ENCODE data around the gene IFNW1. TPM values are rescaled to one million over a fixed set of nuclear protein-coding genes. Genes with fewer than 3 reads are reported as not detected.

The IFNW1 gene
- total RNA-seq, 1 experiment from 2014 or later, result not detected

GRCh38 chr9:21155501-21155900, 13.9 kb upstream of the IFNW1 start:
- intact Hi-C loops (cut with micrococcal nuclease; ENCODE audit: unreplicated experiment), result no loop called here
- Mint-ChIP-seq H3K4me3 (ENCODE audit: low read depth, unreplicated experiment) (no peak overlapping the region), H3K4me1 (ENCODE audit: low read depth, unreplicated experiment) (peaks cover 10% of the 10 kb centered on the region), H3K27me3 (ENCODE audit: unreplicated experiment) (peaks cover under 1% of the 10 kb centered on the region), H3K27ac (ENCODE audit: unreplicated experiment) (no peak overlapping the region), H3K36me3 (ENCODE audit: insufficient read depth, unreplicated experiment) (no peaks in the 10 kb centered on the region), H3K9me3 (ENCODE audit: low read depth, unreplicated experiment) (no peaks in the 10 kb centered on the region)
- no peak for DNase-seq
- CTCF ChIA-PET, result no interaction called here
- BruUV-seq (replicated peaks), result no TSS peak
- no peak for TF ChIP-seq CTCF (IDR thresholded peaks at IDR 0.05; ENCODE audit: unreplicated experiment)

- no peak overlapping the region for H3K4me3 Mint-ChIP-seq (ENCODE audit: low read depth, unreplicated experiment)
- no peak overlapping the region for H3K27ac Mint-ChIP-seq (ENCODE audit: unreplicated experiment)
- DNase-seq, result peak; percentile 22
- CTCF ChIA-PET, result interaction anchor here (0.6 kb wide), 1 partner anchor 828 kb away, joined by 3 read pairs; no protein-coding TSS in a partner anchor
- peaks cover 10% of the 10 kb centered on the region for H3K4me1 Mint-ChIP-seq (ENCODE audit: low read depth, unreplicated experiment)
- peaks cover 3% of the 10 kb centered on the region for H3K9me3 Mint-ChIP-seq (ENCODE audit: low read depth, unreplicated experiment)
- no TSS peak for BruUV-seq (replicated peaks)
- peaks cover 12% of the 10 kb centered on the region for H3K27me3 Mint-ChIP-seq (ENCODE audit: unreplicated experiment)
- intact Hi-C loops (cut with micrococcal nuclease; ENCODE audit: unreplicated experiment), result no loop called here
- TF ChIP-seq CTCF (IDR thresholded peaks at IDR 0.05; ENCODE audit: unreplicated experiment), result no peak
- H3K36me3 Mint-ChIP-seq (ENCODE audit: insufficient read depth, unreplicated experiment), result no peaks in the 10 kb centered on the region
Observed at GRCh38 chr9:21154018-21154608, 12.5 kb upstream of the IFNW1 start.

GRCh38 chr9:21153336-21154017, 11.8 kb upstream of the IFNW1 start:
- no peak for DNase-seq
- peaks cover 12% of the 10 kb centered on the region for H3K27me3 Mint-ChIP-seq (ENCODE audit: unreplicated experiment)
- BruUV-seq (replicated peaks), result no TSS peak
- peaks cover 10% of the 10 kb centered on the region for H3K4me1 Mint-ChIP-seq (ENCODE audit: low read depth, unreplicated experiment)
- H3K27ac Mint-ChIP-seq (ENCODE audit: unreplicated experiment), result no peak overlapping the region
- no peaks in the 10 kb centered on the region for H3K36me3 Mint-ChIP-seq (ENCODE audit: insufficient read depth, unreplicated experiment)
- peaks cover 3% of the 10 kb centered on the region for H3K9me3 Mint-ChIP-seq (ENCODE audit: low read depth, unreplicated experiment)
- CTCF ChIA-PET, result interaction anchor here (0.6 kb wide), 1 partner anchor 829 kb away, joined by 3 read pairs; no protein-coding TSS in a partner anchor
- no peak overlapping the region for H3K4me3 Mint-ChIP-seq (ENCODE audit: low read depth, unreplicated experiment)
- intact Hi-C loops (cut with micrococcal nuclease; ENCODE audit: unreplicated experiment), result no loop called here
- TF ChIP-seq CTCF (IDR thresholded peaks at IDR 0.05; ENCODE audit: unreplicated experiment), result no peak

- H3K27me3 Mint-ChIP-seq (ENCODE audit: unreplicated experiment), result peaks cover 9% of the 10 kb centered on the region
- no TSS peak for BruUV-seq (replicated peaks)
- no peak for DNase-seq
- H3K36me3 Mint-ChIP-seq (ENCODE audit: insufficient read depth, unreplicated experiment), result no peaks in the 10 kb centered on the region
- CTCF ChIA-PET, result no interaction called here
- no peak overlapping the region for H3K4me3 Mint-ChIP-seq (ENCODE audit: low read depth, unreplicated experiment)
- intact Hi-C loops (cut with micrococcal nuclease; ENCODE audit: unreplicated experiment), result no loop called here
- no peak overlapping the region for H3K27ac Mint-ChIP-seq (ENCODE audit: unreplicated experiment)
- TF ChIP-seq CTCF (IDR thresholded peaks at IDR 0.05; ENCODE audit: unreplicated experiment), result no peak
- no peaks in the 10 kb centered on the region for H3K9me3 Mint-ChIP-seq (ENCODE audit: low read depth, unreplicated experiment)
- H3K4me1 Mint-ChIP-seq (ENCODE audit: low read depth, unreplicated experiment), result no peaks in the 10 kb centered on the region
Observed at GRCh38 chr9:21144603-21145002, 3.0 kb upstream of the IFNW1 start.

Data from Calu3 (cell line).